ENCODE data around the gene FBXL15.

Gene FBXL15

GRCh38 chr10:102422545-102423129 lies 2.0 kb downstream of the FBXL15 start:
- TF ChIP-seq ZNF274 (IDR thresholded peaks at IDR 0.05; ENCODE audit: low read depth, low read length), result no peak
- peak overlapping the region; percentile 74; the same call in 1 of the 2 replicates for H3K4me3 ChIP-seq (ENCODE audit: low read length)

GRCh38 chr10:102423372-102423968 lies 2.8 kb downstream of the FBXL15 start:
- no peak for TF ChIP-seq ZNF274 (IDR thresholded peaks at IDR 0.05; ENCODE audit: low read depth, low read length)
- no peak overlapping the region for H3K4me3 ChIP-seq (ENCODE audit: low read length)

- TF ChIP-seq ZNF274 (IDR thresholded peaks at IDR 0.05; ENCODE audit: low read depth, low read length), result no peak
Measured at GRCh38 chr10:102424145-102424544, 3.5 kb downstream of the FBXL15 start.

GRCh38 chr10:102424916-102425315 lies 4.3 kb downstream of the FBXL15 start:
- no peak for TF ChIP-seq ZNF274 (IDR thresholded peaks at IDR 0.05; ENCODE audit: low read depth, low read length)
- no peak overlapping the region for H3K4me3 ChIP-seq (ENCODE audit: low read length)

More at GRCh38 chr10:102424145-102424544, 3.5 kb downstream of the FBXL15 start:
- H3K4me3 ChIP-seq (ENCODE audit: low read length), result no peak overlapping the region

- TF ChIP-seq ZNF274 (IDR thresholded peaks at IDR 0.05; ENCODE audit: low read depth, low read length), result no peak
- no peak overlapping the region for H3K4me3 ChIP-seq (ENCODE audit: low read length)
Measured at GRCh38 chr10:102425444-102425843, 4.8 kb downstream of the FBXL15 start.

- TF ChIP-seq ZNF274 (IDR thresholded peaks at IDR 0.05; ENCODE audit: low read depth, low read length), result no peak
- no peak overlapping the region for H3K4me3 ChIP-seq (ENCODE audit: low read length)
Measured at GRCh38 chr10:102426803-102427287, 6.2 kb downstream of the FBXL15 start.

- TF ChIP-seq ZNF274 (IDR thresholded peaks at IDR 0.05; ENCODE audit: low read depth, low read length), result no peak
- no peak overlapping the region for H3K4me3 ChIP-seq (ENCODE audit: low read length)
Measured at GRCh38 chr10:102429468-102429867, 8.8 kb downstream of the FBXL15 start.

GRCh38 chr10:102431452-102432124 lies 11.0 kb downstream of the FBXL15 start:
- peak overlapping the region; percentile 80 for H3K4me3 ChIP-seq (ENCODE audit: low read length)
- no peak for TF ChIP-seq ZNF274 (IDR thresholded peaks at IDR 0.05; ENCODE audit: low read depth, low read length)

- TF ChIP-seq ZNF274 (IDR thresholded peaks at IDR 0.05; ENCODE audit: low read depth, low read length), result no peak
- H3K4me3 ChIP-seq (ENCODE audit: low read length), result peak within 1 kb of the TSS; percentile 80
Measured at GRCh38 chr10:102432162-102432950, 11.7 kb downstream of the FBXL15 start, which contains the start of gene CUEDC2. Gene CUEDC2 (minus strand): TSS chr10:102432574. CDS start chr10:102425188, 7,386 bp downstream.

- no peak for TF ChIP-seq ZNF274 (IDR thresholded peaks at IDR 0.05; ENCODE audit: low read depth, low read length)
Measured at GRCh38 chr10:102433619-102434046, 13.0 kb downstream of the FBXL15 start.

GRCh38 chr10:102434394-102435132 lies 13.9 kb downstream of the FBXL15 start:
- TF ChIP-seq ZNF274 (IDR thresholded peaks at IDR 0.05; ENCODE audit: low read depth, low read length), result no peak
- H3K4me3 ChIP-seq (ENCODE audit: low read length), result no peak overlapping the region

More at GRCh38 chr10:102433619-102434046, 13.0 kb downstream of the FBXL15 start:
- no peak overlapping the region for H3K4me3 ChIP-seq (ENCODE audit: low read length)

GRCh38 chr10:102435133-102435497 lies 14.5 kb downstream of the FBXL15 start:
- no peak for TF ChIP-seq ZNF274 (IDR thresholded peaks at IDR 0.05; ENCODE audit: low read depth, low read length)
- peak overlapping the region; percentile 42; the same call in 1 of the 2 replicates for H3K4me3 ChIP-seq (ENCODE audit: low read length)

- TF ChIP-seq ZNF274 (IDR thresholded peaks at IDR 0.05; ENCODE audit: low read depth, low read length), result no peak
- peak overlapping the region; percentile 49; the same call in 1 of the 2 replicates for H3K4me3 ChIP-seq (ENCODE audit: low read length)
Measured at GRCh38 chr10:102435529-102436233, 15.0 kb downstream of the FBXL15 start.
